Measurements from ENCODE around the gene CIITA.

DNA sequence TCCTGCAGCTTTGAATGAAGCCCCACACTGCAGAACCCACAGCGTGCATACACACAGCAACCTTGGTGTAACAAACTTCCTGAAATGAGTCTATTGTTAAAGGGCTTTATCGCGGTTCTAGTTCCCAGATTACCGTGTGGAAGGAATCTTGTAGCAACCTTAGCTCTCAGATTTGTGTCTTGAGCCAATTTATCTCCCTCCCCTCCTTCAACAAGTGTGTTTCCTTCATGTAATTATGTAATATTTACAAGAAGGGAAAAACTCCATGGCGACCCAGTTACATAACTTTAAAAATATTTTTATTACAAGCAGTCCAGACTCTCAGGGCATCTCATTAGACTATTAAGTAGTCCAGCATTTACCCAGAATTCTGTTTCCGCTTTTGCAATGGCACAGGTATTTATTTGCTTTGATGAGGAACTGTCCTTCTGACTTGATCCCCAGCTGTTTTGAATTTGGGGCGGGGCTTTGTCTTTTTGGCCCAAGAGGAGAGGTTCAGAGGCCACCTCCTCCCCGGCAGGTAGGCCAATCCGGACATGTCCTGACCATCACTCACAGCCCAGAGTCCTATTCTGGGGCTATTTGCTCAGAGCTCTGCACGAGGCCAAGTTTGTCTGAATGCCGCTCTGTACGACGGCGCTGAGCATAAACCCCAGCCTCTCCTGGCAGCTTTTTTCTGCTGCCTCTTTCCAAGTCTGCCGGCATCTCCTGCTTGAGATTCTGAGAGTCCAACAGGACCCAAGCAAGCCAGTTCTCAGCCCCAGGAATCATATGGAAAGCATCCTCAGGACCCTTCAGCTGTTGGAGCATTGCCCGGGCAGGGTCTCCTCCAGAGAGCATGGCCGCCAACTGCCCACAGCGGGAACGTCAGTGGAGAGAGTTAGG is 103.0 kb downstream of the CIITA start:
- TF ChIP-seq, protein P1, sequence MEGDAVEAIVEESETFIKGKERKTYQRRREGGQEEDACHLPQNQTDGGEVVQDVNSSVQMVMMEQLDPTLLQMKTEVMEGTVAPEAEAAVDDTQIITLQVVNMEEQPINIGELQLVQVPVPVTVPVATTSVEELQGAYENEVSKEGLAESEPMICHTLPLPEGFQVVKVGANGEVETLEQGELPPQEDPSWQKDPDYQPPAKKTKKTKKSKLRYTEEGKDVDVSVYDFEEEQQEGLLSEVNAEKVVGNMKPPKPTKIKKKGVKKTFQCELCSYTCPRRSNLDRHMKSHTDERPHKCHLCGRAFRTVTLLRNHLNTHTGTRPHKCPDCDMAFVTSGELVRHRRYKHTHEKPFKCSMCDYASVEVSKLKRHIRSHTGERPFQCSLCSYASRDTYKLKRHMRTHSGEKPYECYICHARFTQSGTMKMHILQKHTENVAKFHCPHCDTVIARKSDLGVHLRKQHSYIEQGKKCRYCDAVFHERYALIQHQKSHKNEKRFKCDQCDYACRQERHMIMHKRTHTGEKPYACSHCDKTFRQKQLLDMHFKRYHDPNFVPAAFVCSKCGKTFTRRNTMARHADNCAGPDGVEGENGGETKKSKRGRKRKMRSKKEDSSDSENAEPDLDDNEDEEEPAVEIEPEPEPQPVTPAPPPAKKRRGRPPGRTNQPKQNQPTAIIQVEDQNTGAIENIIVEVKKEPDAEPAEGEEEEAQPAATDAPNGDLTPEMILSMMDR (IDR thresholded peaks at IDR 0.05 in 2 of 3, conservative IDR thresholded peaks at IDR 0.05 in 1 of 3; ENCODE audit: control insufficient read depth in 2 of 3, extremely low read depth in 1 of 3, insufficient read depth in 1 of 3, low read depth in 3 of 3, low read length in 3 of 3), result no peak
- TF ChIP-seq POLR2A (IDR thresholded peaks at IDR 0.05; ENCODE audit: low read depth, low read length) (no peak), BMI1 (IDR thresholded peaks at IDR 0.05; ENCODE audit: borderline replicate concordance) (no peak), STAT3 (IDR thresholded peaks at IDR 0.05; ENCODE audit: low read depth, low read length) (no peak)
